Activated T-helper 1 cell treated with anti-CD3 and anti-CD28 coated beads, Interleukin-12 subunit alpha, Interleukin-12 subunit beta, Interleukin-2, Interleukin-4 antibody, amounts not matched to agents 30 ng/mL and 10 ng/mL and 1 ng/mL, durations not matched to agents 14 hours and 24 hours and 36 hours (primary cell): ENCODE measurements around the gene USP24. TPM values are rescaled to one million over a fixed set of nuclear protein-coding genes. Genes with fewer than 3 reads are reported as not detected.

Source experiments
- DNase-seq: peaks from one replicate; pipeline ENCODE4 v3.0.0; 2021; ENCODE audit warnings: low spot score
- H3K27ac Mint-ChIP-seq: one replicate; pipeline ENCODE4 v1.8.0; 2021; ENCODE audit warnings: mild to moderate bottlenecking, mixed read lengths
- H3K27me3 Mint-ChIP-seq: one replicate; pipeline ENCODE4 v1.8.0; 2022; ENCODE audit warnings: mild to moderate bottlenecking, moderate library complexity, mixed read lengths; ENCODE audit not compliant: insufficient read depth
- H3K36me3 Mint-ChIP-seq: one replicate; pipeline ENCODE4 v1.8.0; 2021; ENCODE audit warnings: low read depth, mixed read lengths
- H3K4me1 Mint-ChIP-seq: one replicate; pipeline ENCODE4 v1.8.0; 2021; ENCODE audit warnings: low read depth, mixed read lengths
- H3K4me3 Mint-ChIP-seq: one replicate; pipeline ENCODE4 v1.8.0; 2021; ENCODE audit warnings: mild to moderate bottlenecking, moderate library complexity, mixed read lengths
- H3K9me3 Mint-ChIP-seq: one replicate; pipeline ENCODE4 v1.8.0; 2021; ENCODE audit warnings: mixed read lengths
- intact Hi-C: fragments of 100-400 bp; cut with micrococcal nuclease; formaldehyde crosslinking; loops from one replicate; pipeline ENCODE4 v1.15.1; 2024
- total RNA-seq: library from RNA; stranded (reverse); gene quantifications from 2 replicates; pipeline ENCODE4 v1.2.3, GENCODE V29; 2022

The USP24 gene
- total RNA-seq, 1 donor from 2014 or later: 58.6 TPM

DNA sequence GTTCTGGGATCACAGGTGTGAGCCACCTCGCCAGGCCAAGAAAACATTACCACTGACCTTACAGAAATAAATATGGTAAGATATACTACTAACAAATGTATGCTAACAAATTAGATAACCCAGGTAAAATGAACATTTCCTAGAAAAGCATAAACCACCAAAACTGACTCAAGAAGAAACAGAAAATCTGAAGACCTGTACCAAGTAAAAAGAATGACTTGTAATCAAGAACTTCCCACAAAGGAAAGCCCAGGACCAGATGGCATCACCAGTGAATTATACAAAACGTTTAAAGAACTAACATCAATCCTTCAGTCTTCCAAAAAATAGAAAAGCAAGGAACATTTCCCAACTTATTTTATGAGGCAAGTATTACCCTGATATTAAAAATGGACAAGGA, 29.3 kb downstream of the USP24 start:
- DNase-seq: no peak
- intact Hi-C loops: no loop called here
- Mint-ChIP-seq H3K27ac (peak overlapping the region; percentile 76), H3K27me3 (no peaks in the 10 kb centered on the region), H3K9me3 (peaks cover 28% of the 10 kb centered on the region), H3K36me3 (peaks cover 32% of the 10 kb centered on the region), H3K4me3 (peak overlapping the region; percentile 23), H3K4me1 (peaks cover 24% of the 10 kb centered on the region)

DNA sequence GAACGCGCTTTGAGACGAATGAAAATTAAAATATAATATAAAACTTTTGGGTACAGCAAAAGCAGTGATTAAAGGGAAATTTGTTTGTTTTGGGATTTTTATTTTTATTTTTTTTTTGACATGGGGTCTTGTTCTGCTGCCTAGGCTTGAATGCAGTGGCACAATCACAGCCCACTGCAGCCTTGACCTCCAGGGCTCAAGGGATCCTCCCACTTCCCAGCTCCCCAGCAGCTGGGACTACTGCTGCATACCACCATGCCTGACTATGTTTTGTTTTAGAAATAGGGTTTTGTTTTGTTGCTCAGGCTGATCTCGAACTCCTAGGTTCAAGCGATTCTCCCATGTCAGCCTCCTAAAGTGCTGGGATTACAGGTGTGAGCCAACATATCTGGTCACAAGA, 30.3 kb downstream of the USP24 start:
- no peak for DNase-seq
- no peak overlapping the region for H3K27ac Mint-ChIP-seq
- peaks cover 25% of the 10 kb centered on the region for H3K4me1 Mint-ChIP-seq
- intact Hi-C loops: no loop called here
- H3K9me3 Mint-ChIP-seq: peaks cover 28% of the 10 kb centered on the region
- no peaks in the 10 kb centered on the region for H3K27me3 Mint-ChIP-seq
- H3K36me3 Mint-ChIP-seq: peaks cover 32% of the 10 kb centered on the region
- no peak overlapping the region for H3K4me3 Mint-ChIP-seq

GRCh38 chr1:55181666-55182065, 33.5 kb downstream of the USP24 start:
- Mint-ChIP-seq H3K27me3 (no peaks in the 10 kb centered on the region), H3K27ac (no peak overlapping the region), H3K4me3 (no peak overlapping the region), H3K36me3 (peaks cover 40% of the 10 kb centered on the region), H3K4me1 (peaks cover 26% of the 10 kb centered on the region), H3K9me3 (peaks cover 28% of the 10 kb centered on the region)
- no peak for DNase-seq
- intact Hi-C loops: no loop called here

GRCh38 chr1:55180075-55180670, 35.0 kb downstream of the USP24 start:
- Mint-ChIP-seq H3K4me1 (peaks cover 12% of the 10 kb centered on the region), H3K36me3 (peaks cover 34% of the 10 kb centered on the region)
- intact Hi-C loops: no loop called here

GRCh38 chr1:55179177-55179835, 35.9 kb downstream of the USP24 start:
- peaks cover 28% of the 10 kb centered on the region for H3K36me3 Mint-ChIP-seq
- no peak overlapping the region for H3K4me3 Mint-ChIP-seq
- DNase-seq: no peak
- intact Hi-C loops: no loop called here
- H3K27me3 Mint-ChIP-seq: no peaks in the 10 kb centered on the region
- H3K9me3 Mint-ChIP-seq: peaks cover 9% of the 10 kb centered on the region
- H3K27ac Mint-ChIP-seq: peak overlapping the region; percentile 2
- H3K4me1 Mint-ChIP-seq: peaks cover 12% of the 10 kb centered on the region

More at GRCh38 chr1:55180075-55180670, 35.0 kb downstream of the USP24 start:
- Mint-ChIP-seq H3K9me3 (peaks cover 15% of the 10 kb centered on the region), H3K27me3 (no peaks in the 10 kb centered on the region), H3K4me3 (no peak overlapping the region), H3K27ac (no peak overlapping the region)
- no peak for DNase-seq

GRCh38 chr1:55172687-55173086, 42.5 kb downstream of the USP24 start:
- Mint-ChIP-seq H3K9me3 (no peaks in the 10 kb centered on the region), H3K27me3 (no peaks in the 10 kb centered on the region), H3K4me3 (no peak overlapping the region), H3K4me1 (peaks cover 34% of the 10 kb centered on the region), H3K27ac (no peak overlapping the region), H3K36me3 (peaks cover 33% of the 10 kb centered on the region)
- no peak for DNase-seq
- intact Hi-C loops: no loop called here

- no peak overlapping the region for H3K4me3 Mint-ChIP-seq
- H3K27ac Mint-ChIP-seq: no peak overlapping the region
- DNase-seq: no peak
- no peaks in the 10 kb centered on the region for H3K27me3 Mint-ChIP-seq
- H3K4me1 Mint-ChIP-seq: peaks cover 38% of the 10 kb centered on the region
- intact Hi-C loops: no loop called here
- H3K36me3 Mint-ChIP-seq: peaks cover 37% of the 10 kb centered on the region
- no peaks in the 10 kb centered on the region for H3K9me3 Mint-ChIP-seq
These were observed 42.9 kb downstream of the USP24 start for GRCh38 chr1:55172272-55172671.

DNA sequence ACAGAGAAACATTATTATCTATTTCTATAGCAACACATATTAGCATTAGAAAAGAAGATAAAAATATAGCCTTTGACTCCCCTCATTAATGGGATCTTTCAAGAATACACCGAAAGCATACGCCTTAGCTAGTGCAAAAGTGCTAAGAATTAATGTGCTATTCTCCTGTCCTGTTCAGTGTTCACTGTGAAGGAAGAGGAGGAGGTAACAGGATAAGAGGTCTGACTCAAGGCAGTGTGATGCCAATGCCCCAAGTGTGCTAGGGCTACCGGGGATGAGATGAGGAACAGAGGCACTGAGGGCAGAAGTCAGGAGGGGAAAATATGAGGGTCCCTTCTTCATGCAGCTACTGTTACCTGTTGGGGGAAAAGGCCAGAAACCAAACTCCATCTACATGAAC, 43.5 kb downstream of the USP24 start:
- intact Hi-C loops: no loop called here
- no peak for DNase-seq
- Mint-ChIP-seq H3K4me3 (no peak overlapping the region), H3K36me3 (peaks cover 41% of the 10 kb centered on the region), H3K4me1 (peaks cover 42% of the 10 kb centered on the region), H3K9me3 (no peaks in the 10 kb centered on the region), H3K27ac (no peak overlapping the region), H3K27me3 (no peaks in the 10 kb centered on the region)

DNA sequence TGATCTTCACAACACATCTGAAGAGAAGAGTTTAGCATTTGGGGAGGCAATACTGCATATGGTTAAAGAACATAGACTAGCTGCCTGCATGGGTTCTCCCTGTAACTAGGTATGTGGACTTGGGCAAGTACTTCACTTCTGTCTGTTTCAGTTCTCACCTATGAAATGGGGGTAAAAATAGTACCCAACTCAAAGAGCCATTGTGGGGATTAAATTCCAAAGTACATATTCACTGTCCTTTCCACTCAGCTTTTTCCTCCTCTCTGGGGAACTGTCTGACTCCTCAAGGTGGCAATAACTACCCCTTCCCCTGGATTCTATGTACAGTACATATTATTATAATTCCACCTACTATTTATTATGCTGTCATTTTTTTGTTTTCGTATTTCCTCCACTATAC, 44.7 kb downstream of the USP24 start:
- no peak overlapping the region for H3K4me3 Mint-ChIP-seq
- intact Hi-C loops: no loop called here
- no peaks in the 10 kb centered on the region for H3K27me3 Mint-ChIP-seq
- peaks cover 42% of the 10 kb centered on the region for H3K4me1 Mint-ChIP-seq
- peaks cover 39% of the 10 kb centered on the region for H3K36me3 Mint-ChIP-seq
- no peak for DNase-seq
- no peak overlapping the region for H3K27ac Mint-ChIP-seq
- no peaks in the 10 kb centered on the region for H3K9me3 Mint-ChIP-seq

DNA sequence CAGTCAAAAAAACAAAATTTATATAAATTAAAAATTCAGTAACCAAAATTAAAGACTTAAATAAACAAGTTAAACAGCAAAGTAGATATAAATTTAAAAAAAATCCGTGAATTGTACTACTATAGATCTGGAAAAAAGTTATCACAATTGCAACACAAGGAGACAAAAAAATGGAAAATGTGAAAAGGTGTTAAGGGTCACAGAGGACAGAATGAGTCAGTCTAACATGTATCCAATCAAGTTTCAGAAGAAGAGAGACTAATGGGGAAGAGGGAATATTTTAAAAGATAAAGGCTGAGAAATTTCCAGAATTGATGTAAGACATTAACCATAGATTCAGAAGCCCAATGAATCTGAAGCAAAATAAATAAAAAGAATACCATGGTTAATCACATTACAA, 46.0 kb downstream of the USP24 start:
- Mint-ChIP-seq H3K4me1 (peaks cover 54% of the 10 kb centered on the region), H3K27me3 (no peaks in the 10 kb centered on the region), H3K9me3 (no peaks in the 10 kb centered on the region), H3K4me3 (no peak overlapping the region), H3K36me3 (peaks cover 48% of the 10 kb centered on the region), H3K27ac (peak overlapping the region; percentile 78)
- intact Hi-C loops: loop anchor here (2.0 kb wide), 1 partner anchor 44 kb away; no protein-coding TSS in a partner anchor
- no peak for DNase-seq

DNA sequence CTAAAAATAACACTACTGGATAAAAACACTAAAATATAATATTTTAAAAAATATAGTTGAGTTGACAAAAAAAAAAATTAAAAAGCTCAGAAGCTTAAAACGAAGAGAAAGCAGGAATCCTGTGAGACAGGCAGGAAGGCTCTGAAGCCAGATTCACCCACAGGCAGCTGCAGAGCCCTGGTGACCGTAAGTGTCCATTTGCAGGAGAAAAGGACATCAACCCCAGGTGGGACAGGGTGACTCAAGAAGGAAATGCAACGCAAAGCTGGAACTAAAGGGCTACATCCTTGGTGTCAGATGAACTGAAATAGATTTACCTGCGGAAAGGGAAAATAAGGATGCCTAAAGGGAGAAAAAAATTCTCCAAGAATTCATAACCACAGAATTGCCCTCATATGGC, 46.8 kb downstream of the USP24 start:
- no peak overlapping the region for H3K4me3 Mint-ChIP-seq
- peaks cover 58% of the 10 kb centered on the region for H3K4me1 Mint-ChIP-seq
- no peaks in the 10 kb centered on the region for H3K9me3 Mint-ChIP-seq
- no peaks in the 10 kb centered on the region for H3K27me3 Mint-ChIP-seq
- peak overlapping the region; percentile 36 for H3K27ac Mint-ChIP-seq
- peaks cover 50% of the 10 kb centered on the region for H3K36me3 Mint-ChIP-seq
- intact Hi-C loops: loop anchor here (2.0 kb wide), 1 partner anchor 44 kb away; no protein-coding TSS in a partner anchor
- no peak for DNase-seq

DNA sequence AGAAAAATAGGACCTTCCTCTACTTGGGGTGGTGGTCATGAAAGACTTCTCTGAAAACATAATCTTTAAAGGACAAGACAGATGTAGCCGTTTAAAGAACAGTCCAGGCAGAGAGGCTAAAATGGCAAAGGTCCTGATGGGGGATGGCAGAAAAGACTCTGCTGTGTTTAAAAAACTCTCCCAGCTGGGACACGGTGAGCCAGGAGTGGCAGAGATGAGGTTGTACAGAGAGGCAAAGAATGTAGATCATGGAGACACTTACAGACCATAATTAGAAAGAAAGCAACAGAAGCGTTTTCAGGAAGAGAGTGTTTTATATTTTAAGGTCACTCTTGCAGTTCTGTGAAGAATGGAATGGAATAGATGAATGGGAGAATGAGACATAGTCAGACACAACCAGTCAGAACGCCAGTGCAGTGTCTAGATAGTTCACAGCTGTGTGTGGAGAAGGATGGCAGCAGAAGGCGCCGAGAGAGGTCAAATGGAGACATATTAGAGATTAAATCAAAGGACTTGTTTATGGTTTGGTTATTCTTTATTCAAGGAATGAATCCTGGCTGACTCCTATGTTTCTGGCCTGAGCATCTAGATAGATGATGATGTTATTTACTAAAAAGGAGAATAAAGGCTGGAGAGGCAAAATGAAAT, 47.8 kb downstream of the USP24 start:
- Mint-ChIP-seq H3K9me3 (no peaks in the 10 kb centered on the region), H3K27ac (peak overlapping the region; percentile 42), H3K4me3 (no peak overlapping the region), H3K4me1 (peaks cover 58% of the 10 kb centered on the region), H3K36me3 (peaks cover 49% of the 10 kb centered on the region), H3K27me3 (no peaks in the 10 kb centered on the region)
- DNase-seq: no peak
- intact Hi-C loops: no loop called here

DNA sequence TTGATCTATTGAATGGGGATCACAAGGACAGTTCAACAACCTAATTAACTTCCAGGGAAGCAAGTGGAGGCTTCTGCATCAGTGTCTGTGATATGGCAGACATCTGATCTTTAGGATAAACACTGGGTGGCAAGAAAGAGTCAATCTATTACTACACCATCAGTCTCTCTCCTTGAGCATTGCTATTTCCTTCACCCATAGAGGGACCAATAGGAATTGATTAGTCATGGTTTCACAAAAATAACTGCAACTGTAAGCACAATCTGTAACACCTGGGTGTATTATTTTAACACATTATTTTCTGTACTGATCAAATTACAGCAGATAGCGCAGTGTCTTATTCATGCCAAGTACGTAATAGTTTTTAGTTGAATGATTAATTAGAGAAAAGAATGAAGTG, 50.3 kb downstream of the USP24 start:
- H3K9me3 Mint-ChIP-seq: no peaks in the 10 kb centered on the region
- peak overlapping the region; percentile 49 for H3K27ac Mint-ChIP-seq
- H3K4me3 Mint-ChIP-seq: no peak overlapping the region
- intact Hi-C loops: loop anchor here (1.0 to 2.0 kb wide), 2 partner anchors 14 to 112 kb away; no protein-coding TSS in a partner anchor
- H3K36me3 Mint-ChIP-seq: peaks cover 39% of the 10 kb centered on the region
- H3K4me1 Mint-ChIP-seq: peaks cover 44% of the 10 kb centered on the region
- DNase-seq: no peak
- no peaks in the 10 kb centered on the region for H3K27me3 Mint-ChIP-seq
